ENCODE results near the gene S100A13. TPM values are rescaled to one million over a fixed set of nuclear protein-coding genes. Genes with fewer than 3 reads are reported as not detected.

Gene S100A13
- total RNA-seq, 1 experiment from 2014 or later, result 207 TPM

DNA sequence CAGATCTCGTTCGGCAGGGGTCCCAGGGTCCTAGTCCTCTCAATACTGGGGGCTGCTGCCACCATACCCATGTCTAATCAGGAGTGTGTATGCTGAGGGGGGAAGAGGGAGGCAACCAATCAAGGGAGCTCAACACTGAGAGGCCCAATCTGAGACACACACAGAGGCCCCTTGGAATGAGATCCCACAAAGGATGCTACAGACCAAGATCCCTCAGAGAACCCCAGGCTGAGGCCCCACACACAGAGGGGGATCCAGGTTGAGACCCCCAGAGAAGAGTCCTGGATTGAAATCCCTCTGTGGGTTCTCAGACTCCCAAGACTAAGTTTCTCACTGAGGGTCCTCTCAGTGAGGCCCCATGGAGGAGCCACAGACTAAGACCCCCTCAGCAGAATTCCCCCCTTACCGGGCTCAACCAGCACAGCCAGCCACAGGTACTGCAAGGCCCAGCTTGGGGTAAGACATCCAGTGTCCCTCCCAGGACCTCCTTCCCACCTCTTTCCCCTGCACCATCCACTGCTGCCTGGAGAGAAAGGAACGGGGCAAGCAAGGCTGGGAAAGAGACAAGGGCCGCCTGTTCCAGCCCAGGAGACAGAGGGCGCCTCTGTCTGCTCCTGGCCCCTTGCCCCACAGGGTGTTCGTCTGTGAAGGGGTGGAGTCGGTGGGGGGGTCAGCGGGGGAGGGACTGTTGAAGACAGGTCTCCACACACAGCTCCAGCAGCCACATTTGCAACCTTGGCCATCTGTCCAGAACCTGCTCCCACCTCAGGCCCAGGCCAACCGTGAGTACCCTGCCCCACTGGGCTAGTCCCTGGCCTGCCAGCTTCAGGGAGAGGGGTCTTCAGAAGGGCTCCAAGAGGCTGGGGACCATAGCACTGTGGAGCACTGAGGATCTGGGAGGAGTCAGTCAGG is 666 bp upstream of the S100A13 start, which contains the start of gene S100A1:
Gene S100A1 (plus strand): TSS at position 720 of the 912 bp plus-strand sequence. CDS start 2,088 bp downstream, outside the sequence.
- DNase-seq (ENCODE audit: low read depth), result no peak

DNA sequence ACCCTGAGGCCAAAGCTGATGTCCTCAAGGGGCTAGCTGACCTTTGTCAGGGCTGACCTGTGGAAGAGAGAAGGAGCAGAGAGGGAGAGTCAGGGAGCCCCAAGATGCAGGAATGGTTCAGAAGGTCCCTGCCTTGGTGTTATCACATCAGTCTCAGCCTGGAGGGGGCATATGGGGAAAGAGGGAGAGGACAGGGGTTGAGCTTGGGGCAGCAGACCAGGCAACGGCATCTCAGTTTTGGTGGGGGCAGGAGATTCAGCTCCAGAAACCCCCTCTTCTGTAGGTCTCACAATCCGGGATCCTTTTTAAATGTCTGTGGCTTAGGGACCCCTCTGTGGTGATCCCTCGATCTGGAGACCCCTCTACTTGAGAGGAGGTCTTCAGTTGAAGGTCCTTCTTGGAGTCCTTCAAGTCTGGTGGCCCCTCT is 815 bp downstream of the S100A13 start:
- no peak for DNase-seq (ENCODE audit: low read depth)

DNA sequence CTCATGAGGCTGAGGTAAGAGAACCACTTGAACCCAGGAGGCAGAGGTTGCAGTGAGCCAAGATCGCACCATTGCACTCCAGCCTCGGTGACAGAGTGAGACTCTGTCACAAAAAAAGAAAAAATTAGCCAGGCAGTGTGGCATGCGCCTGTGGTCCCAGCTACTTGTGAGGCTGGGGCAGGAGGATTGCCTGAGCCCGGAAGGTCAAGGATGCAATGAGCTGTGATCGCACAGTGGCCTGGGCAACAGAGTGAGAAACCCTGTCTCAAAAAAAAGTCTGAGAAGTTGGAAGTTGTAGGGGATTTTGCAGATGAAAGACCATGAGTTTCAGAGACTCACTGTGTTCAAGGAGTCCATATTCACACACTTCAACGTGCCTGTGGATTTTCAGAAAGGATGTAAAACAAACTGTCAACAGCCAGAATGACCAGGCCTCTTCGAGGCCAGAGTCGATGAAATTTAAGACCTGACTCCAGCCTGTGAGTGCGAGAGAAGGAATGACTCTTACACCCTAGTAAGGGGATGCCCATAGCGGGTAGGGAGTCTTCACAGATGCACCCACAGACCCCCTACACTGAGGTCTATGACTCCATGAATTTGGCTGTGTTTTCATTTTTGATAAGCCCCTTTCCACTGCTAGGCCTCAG is 2.2 kb downstream of the S100A13 start:
- no peak for DNase-seq (ENCODE audit: low read depth)

DNA sequence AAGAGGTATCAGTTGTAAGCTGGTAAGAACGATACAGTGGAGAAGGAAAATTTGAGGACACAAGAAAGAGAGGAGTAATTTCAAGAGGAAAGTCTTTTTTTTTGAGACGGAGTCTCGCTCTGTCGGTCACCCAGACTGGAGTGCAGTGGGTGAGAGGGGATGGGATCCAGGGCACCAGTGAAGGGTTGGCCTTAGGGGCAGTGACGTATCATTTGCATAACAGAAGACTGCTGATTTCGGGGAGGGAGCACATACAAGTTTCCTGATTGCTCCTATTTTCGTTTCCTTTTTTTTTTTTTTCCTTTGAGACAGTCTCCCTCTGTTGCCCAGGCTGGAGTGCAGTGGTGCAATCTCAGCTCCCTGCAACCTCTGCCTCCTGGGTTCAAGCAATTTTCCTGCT is 4.2 kb downstream of the S100A13 start:
- DNase-seq (ENCODE audit: low read depth), result no peak

DNA sequence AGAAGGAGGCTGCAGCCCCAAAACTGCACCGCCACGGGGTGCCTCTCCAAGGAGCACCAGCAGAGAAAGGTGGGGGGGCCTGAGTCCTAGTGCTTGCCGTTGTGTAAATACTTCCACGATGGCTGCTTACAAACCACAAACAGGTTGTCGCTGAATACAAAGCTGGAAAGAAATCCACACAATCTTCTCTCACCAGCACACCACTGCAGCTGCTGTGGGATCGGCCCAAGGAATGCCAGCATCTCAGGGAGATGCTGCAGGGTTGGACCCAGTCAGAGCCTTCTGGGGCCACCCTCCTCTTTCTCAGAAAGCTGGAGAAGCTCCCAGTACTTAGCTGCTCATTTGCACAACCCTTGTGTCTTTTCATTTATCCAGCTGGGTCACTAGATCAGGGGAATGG is 8.1 kb downstream of the S100A13 start:
- DNase-seq (ENCODE audit: low read depth), result no peak

DNA sequence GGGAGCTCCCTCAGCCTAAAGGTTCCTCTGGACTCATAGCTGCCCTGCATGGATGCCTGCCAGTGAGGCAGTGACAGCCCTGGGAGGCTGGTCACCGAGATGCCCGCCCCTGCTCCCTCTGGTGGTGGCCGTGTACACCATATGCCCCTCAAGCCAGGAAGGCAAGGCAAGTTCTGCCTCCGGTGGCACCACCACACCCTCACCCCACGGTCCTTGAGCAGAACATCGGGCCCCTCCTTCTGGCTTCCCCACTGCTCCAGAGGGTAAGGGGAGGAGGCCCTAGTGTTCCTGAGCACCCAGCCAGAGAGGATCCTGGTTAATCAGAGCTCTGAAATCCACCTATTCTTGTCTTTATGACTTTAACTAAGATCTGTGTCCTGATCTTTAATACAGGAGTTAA is 9.6 kb downstream of the S100A13 start:
- DNase-seq (ENCODE audit: low read depth), result peak; percentile 74

DNA sequence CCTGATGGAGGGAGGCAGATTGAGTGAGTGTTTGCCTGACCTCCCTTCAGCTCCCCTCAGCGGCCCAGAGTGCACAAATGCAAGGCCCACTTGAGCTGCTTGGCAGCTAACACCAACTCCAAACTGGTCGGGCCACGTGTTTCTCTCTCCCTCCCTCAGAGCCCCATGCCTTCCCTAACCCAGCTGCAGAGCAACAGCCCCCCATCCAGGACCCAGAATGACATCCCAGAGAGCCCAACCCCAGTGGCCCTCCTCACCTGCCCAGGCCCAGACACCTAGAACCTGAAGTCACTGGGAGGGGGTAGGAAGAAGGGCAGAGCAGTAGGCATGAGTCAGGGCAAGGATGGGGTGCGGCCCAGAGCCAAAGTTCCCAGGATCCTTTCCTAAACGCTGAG is 10.4 kb downstream of the S100A13 start:
- DNase-seq (ENCODE audit: low read depth), result no peak

DNA sequence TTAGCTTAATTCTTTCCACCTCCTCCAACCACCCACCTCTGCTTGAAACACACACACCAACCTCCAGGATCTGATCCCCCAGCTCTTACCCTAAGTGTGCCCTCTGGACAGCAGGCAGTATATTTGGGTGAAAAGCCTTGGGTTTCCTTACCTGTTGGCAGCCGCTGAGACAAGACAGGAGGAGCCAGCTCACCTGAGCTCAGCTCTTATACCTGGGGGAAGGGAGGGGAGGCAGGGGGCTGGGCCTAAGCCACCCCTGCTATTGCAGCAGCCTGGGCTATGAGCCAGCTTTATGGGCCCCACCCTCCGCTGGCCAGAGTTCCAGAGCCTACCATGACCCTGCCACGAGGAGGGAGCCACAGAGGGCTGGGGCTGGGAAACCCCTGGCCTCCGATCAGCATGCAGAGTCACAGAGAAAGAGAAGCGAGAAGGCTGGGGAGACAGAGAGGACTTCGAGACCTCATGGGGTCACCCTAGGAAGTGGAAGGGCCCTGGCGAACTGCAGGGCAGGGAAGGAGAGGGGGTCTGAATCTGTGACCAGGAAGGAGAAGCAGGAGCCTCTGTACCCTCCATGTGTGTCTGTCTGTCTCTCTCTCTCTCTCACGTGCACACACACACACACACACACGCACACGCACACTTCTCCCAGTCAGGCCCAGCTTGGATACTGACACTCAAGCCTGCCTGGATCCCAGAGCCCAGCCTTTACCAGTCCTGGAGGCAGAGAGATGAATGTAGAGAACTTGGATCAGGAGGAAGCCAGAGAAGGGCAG is 11.0 kb downstream of the S100A13 start, which contains the start of gene S100A14:
Gene S100A14 (minus strand): TSS at position 182 of the 773 bp plus-strand sequence. CDS start 467 bp downstream, outside the sequence.
- no peak for DNase-seq (ENCODE audit: low read depth)

DNA sequence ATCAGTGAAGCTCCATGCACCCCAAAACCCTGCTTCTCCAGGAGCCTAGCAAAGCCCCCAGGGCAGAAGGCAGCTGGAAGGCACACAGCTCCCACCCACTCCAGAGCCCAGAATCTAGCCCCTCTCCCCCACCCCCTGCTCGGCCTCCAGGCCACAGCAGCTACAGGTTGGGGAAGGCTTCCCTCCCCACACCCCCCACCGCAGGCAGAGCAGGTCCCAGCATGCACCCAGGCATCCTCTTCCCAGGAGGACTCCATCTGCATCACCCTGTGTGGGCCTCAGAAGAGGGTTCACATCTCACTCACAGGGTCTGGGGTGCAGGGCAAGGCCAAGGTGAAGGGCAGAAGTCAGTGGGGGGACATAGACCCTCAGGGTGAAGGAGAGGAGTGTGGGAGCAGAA is 11.9 kb downstream of the S100A13 start:
- DNase-seq (ENCODE audit: low read depth), result no peak

DNA sequence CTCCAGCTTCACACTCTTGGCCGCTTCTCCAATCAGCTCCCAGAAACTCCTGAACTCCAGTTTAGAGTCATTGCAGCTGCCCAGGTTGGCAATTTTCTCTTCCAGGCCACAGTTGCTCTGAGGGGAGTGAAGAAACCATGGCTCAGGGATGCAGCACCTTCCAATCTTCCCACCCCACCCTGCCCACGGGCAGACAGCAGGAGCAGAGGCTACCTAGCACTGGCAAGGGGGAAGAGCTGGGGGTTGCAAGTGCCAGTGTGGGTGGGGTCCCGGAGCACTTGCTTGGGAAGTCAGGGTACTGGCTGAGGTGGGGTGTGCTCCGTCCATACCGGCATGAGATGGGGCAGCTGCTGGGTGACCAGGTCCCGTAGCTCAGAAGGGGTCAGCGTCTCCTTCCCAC is 12.4 kb downstream of the S100A13 start:
- DNase-seq (ENCODE audit: low read depth), result no peak

DNA sequence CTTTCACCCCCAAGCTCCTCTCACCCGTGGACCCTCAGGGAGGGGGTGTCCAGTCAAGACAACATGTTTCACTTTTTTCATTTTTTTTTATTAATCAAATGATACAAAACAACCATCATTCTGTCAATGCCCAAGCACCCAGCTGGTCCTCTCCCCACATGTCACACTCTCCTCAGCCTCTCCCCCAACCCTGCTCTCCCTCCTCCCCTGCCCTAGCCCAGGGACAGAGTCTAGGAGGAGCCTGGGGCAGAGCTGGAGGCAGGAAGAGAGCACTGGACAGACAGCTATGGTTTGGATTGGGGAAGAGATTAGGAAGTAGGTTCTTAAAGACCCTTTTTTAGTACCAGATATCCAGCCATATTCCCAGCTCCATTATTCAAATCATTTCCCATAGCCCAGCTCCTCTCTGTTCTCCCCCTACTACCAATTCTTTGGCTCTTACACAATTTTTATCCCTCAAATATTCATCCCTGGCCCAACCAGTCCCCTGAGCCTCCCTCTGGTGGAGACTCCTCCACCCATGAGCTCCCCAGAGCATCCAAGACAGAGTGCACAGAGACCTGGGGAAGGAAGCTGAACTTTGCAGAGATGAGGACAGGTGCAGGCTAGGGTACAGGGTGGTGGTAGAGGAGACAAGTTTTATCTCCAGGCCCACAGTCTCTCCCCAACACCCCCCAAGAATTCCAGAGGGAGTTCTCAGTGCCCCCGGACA is 13.0 kb downstream of the S100A13 start:
- DNase-seq (ENCODE audit: low read depth), result no peak

DNA sequence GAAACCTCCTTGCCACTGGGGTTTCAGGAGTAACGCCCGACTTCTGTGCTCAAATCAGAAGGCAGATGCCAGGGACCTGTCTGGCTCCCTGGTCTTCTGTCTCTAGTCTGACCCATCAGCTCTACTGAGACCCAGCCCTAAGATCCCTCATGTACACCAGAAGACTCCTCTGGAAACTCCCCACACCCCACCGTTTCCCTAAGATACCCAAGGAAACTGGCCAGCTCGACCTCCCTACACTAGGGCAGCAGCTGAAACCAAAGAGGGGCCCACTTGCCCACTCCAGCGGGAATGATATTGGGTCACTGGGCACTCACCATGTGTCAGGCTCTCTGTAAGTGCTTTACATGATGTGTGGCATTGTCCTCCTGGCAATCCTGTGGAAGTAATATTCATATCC is 13.9 kb downstream of the S100A13 start:
- no peak for DNase-seq (ENCODE audit: low read depth)

DNA sequence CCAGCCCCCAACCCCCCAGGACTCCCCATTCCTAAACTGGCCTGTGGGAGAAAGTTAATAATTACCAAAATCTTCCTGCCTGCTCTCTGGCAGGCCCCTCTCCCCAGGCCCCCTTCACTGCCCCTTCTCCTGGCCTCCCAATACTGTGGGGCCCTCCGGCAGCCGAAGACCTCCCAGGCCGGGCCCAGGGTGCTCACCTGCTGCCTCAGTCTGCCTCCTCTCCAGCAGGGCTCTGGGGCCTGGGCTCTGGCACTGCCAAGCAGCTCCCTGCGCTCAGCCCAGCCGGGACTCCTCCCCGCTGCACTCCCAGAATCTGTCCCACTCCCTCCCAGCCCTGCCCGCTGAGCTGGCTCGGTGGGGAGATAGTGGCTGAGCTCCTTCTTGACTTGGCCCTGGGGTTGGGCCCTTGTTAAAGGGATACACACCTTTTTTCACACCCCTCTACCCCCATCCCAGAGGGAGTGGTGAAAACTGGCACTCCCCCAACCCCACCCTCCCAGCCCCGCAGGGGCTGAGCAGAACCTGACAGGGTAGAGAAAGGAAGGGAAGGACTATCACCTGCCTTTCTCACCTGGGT is 14.5 kb downstream of the S100A13 start, which contains the start of gene S100A16:
Gene S100A16 (minus strand): TSS at position 383 of the 577 bp plus-strand sequence. CDS start 4,986 bp downstream, outside the sequence.
- DNase-seq (ENCODE audit: low read depth), result peak; percentile 66

DNA sequence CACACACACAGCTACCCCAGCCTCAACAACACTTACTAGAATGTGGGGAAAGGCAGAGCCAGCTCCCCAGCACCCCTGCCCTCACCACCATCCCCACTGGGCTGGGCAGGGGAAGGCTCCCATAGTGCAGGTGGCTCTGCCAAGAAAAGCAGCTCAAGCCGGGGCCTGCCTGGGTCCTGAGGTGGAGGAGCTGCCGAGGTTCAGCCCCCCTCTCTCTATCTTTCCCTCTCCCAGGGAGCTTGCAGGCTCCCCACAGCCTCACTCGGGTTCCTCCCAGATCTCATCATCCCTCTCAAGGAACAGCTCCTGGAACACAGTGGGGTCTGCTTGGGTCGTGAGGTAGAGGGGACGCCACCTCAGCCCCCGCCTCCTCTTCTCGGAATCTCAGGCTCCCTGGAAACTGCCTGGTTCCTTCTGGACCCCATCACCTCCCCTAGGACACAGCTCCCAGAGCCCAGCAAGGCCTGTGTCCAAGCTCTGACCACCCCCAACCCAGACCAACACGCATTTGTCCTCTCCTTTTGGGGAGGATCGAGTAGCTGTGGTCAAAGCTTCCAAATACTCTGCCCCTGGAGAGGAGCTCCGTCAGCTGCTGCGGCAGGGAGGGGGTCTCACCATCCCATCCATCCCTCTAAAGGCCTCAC is 15.1 kb downstream of the S100A13 start:
- DNase-seq (ENCODE audit: low read depth), result no peak

DNA sequence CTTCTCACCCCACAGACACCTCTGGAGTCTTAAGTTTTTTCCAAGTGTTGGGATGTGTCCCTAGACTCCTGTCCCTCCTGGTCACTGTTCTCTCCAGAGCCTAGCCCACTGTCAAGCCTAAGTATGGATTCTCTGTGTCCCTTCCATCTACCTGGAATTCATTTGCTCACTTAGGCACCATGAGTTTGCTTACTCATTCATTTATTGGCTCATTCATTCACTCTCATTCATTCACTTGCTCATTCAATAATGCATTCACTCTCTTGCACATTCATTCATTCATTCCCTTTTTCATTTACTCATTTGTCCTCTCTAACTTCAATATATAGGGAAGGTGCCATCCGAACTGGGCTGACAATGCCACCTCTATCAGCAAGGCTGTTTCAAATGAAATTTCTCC is 15.9 kb downstream of the S100A13 start:
- no peak for DNase-seq (ENCODE audit: low read depth)

DNA sequence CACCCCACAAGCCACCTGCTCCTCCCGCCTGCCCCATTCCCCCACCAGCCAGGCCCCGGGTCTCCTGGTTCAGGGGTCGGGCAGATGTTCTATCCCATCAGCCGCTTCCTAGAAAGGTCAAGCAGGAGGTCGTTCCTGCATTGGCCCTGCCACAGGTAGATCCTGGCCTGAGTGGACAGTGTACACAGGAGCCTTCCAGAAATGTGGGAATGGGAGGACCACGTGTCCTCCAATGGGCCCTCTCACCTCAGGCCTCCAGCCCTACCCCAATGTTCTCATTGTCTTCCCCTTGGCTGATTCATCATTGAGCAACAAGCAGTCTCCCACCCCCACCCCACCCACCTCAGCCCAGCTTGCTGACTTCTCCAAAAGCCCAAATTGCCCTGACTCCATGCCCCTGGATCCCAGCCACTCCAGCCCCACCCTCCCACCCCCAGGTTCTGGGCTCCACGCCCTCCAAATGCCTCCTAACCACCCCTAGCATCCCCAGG is 16.4 kb downstream of the S100A13 start:
- DNase-seq (ENCODE audit: low read depth), result peak; percentile 43

DNA sequence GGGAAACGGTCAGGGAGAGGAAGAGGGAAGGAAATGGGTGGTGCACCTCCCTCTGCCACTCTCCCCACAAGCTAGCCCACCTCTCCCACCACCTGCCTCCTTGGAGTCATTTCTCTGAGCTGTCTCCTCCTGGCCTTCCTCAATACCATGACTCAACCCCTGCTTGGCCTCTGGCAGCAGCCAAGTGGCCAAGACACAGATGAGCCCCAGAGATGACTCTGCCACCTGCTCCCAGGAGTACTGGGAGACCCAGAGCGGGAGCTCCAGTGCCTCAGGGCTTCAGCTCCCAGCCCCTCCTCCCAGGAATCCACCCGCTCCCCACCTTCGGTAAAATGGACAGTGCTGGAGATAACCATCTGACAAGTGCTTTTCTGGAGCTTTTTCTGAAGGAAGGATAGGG is 17.0 kb downstream of the S100A13 start:
- peak; percentile 90 for DNase-seq (ENCODE audit: low read depth)

DNA sequence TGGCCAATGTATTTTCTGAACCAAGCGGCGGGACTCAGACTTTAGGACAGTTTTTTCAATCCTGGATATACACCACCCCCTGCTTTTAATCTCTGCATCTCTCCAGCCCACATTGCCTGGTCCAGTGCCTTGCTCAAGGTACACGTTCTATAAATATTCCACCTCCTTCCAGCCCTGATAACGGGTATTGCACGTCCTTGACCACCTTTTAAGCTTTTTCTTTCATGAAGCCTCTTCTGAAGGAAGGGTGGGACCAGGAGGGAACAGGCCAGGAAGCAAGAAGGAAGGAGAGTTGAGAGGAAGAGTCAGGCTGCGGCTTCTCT is 17.8 kb downstream of the S100A13 start:
- no peak for DNase-seq (ENCODE audit: low read depth)

DNA sequence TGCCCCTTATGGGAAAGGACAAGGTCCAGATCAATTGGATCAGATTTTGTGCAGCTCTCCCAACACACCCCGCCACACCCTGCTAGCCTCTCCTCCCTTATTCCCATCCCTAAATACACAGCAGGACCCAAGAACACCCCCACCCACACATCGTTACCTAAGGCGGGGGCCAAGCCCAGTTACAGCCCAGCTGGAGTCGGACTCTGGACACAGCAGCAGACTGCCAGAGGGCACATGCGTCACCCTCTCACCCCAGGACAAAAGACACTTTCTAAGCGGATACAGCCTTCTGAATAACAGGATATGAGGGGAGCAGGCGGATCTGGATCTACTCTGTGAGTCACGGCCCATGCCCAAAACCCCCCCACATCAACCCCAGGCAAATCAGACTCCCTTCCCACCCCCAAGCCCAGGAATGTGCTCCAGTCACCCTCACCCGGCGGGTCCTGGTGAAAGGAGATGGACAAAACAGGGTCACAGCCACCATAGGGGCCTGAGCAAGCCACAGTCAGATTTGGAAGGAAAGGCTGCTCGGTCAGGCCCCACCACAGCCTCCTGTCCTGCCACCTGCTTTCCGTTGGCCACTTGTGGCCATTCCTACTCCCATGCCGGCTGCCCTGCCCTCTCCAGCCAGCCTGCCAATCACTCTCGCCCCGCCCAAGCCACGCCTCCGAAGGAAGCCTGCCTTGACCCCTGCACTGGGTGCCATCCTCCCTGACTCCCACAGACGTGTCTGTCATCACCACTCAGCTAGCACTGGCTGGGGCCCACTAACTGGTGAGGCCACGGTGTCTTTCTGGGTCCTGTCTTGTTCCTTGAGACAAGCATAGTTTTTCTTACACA is 18.3 kb downstream of the S100A13 start:
- peak; percentile 99 for DNase-seq (ENCODE audit: low read depth)

Measured in M059J (cell line).